Stimulated activated CD4-positive, alpha-beta T cell treated with anti-CD3 and anti-CD28 coated beads, Interleukin-2, amount 100 ng/mL, for 24 hours (primary cell): ENCODE data around the gene CFAP77.

Experiments
- DNase-seq, 2 donors: peaks; one replicate each; pipeline ENCODE4 v3.0.0-alpha.2; 2020

Gene CFAP77

GRCh38 chr9:132520612-132521011 is 110.6 kb downstream of the CFAP77 start:
- no peak for DNase-seq

GRCh38 chr9:132525308-132526023 is 115.5 kb downstream of the CFAP77 start:
- no peak for DNase-seq

GRCh38 chr9:132531195-132531594 is 121.2 kb downstream of the CFAP77 start:
- no peak for DNase-seq

- DNase-seq, result no peak
Observed at GRCh38 chr9:132531710-132532570, 121.9 kb downstream of the CFAP77 start.

- no peak for DNase-seq
Observed at GRCh38 chr9:132534832-132535231, 124.8 kb downstream of the CFAP77 start.

GRCh38 chr9:132536124-132536523 is 126.1 kb downstream of the CFAP77 start:
- no peak for DNase-seq

- no peak for DNase-seq
Observed at GRCh38 chr9:132537352-132537751, 127.3 kb downstream of the CFAP77 start.

- no peak for DNase-seq
Observed at GRCh38 chr9:132538071-132538470, 128.1 kb downstream of the CFAP77 start.

- DNase-seq, result no peak
Observed at GRCh38 chr9:132539096-132539495, 129.1 kb downstream of the CFAP77 start.

GRCh38 chr9:132541051-132541450 is 131.0 kb downstream of the CFAP77 start:
- DNase-seq, result no peak

- DNase-seq, result no peak
Observed at GRCh38 chr9:132541870-132542830, 132.1 kb downstream of the CFAP77 start.

GRCh38 chr9:132543251-132543650 is 133.2 kb downstream of the CFAP77 start:
- DNase-seq, result no peak

- no peak for DNase-seq
Observed at GRCh38 chr9:132543960-132544359, 133.9 kb downstream of the CFAP77 start.

GRCh38 chr9:132545578-132545977 is 135.6 kb downstream of the CFAP77 start:
- no peak for DNase-seq

- no peak for DNase-seq
Observed at GRCh38 chr9:132546148-132547051, 136.4 kb downstream of the CFAP77 start.

GRCh38 chr9:132547052-132547431 is 137.0 kb downstream of the CFAP77 start:
- no peak for DNase-seq

- DNase-seq, result no peak
Observed at GRCh38 chr9:132547436-132547835, 137.4 kb downstream of the CFAP77 start.

- no peak for DNase-seq
Observed at GRCh38 chr9:132547976-132548730, 138.1 kb downstream of the CFAP77 start.

GRCh38 chr9:132548751-132549640 is 139.0 kb downstream of the CFAP77 start:
- no peak for DNase-seq

GRCh38 chr9:132551556-132551955 is 141.5 kb downstream of the CFAP77 start:
- no peak for DNase-seq
